PC-3 (cell line): ENCODE measurements around the gene SRGN. TPM values are rescaled to one million over a fixed set of nuclear protein-coding genes. Genes with fewer than 3 reads are reported as not detected.

ENCODE experiments used
- ATAC-seq: fragments of 200-7000 bp; cut with Tn5 transposase; 2 replicates; pipeline ENCODE4 v1.9.1; 2020; ENCODE audit warnings: mild to moderate bottlenecking, moderate library complexity
- BruUV-seq: library from RNA; stranded (reverse); fragments of 400-500 nt; replicated peaks from 2 replicates; lab custom pipeline; 2021; lab: Mats Ljungman, UMichigan
- CTCF ChIA-PET: fragments of 300-600 bp; sonication (Branson Sonifier 250); formaldehyde crosslinking; loops from one replicate; lab custom pipeline; 2022; ENCODE audit warnings: antibody characterized with exemption; lab: Charles Lee
- POLR2A ChIA-PET: fragments of 300-600 bp; sonication (Branson Sonifier 250); formaldehyde crosslinking; loops from one replicate; lab custom pipeline; 2022; ENCODE audit warnings: antibody characterized with exemption; ENCODE audit not compliant: unreplicated experiment; lab: Charles Lee
- DNase-seq: peaks from one replicate; pipeline ENCODE4 v3.0.0-alpha.2; 2015
- H2AFZ ChIP-seq: fragments of 300-600 bp; sonication (generic); 2 replicates; pipeline ENCODE4 v1.6.0; 2016; ENCODE audit warnings: antibody characterized with exemption, low read length
- H3F3A ChIP-seq: fragments of 300-600 bp; sonication (generic); one replicate; pipeline ENCODE4 v1.6.0; 2017; ENCODE audit warnings: antibody characterized with exemption, low read length, control low read depth, mild to moderate bottlenecking; ENCODE audit not compliant: unreplicated experiment
- H3K27ac ChIP-seq: fragments of 300-600 bp; sonication (generic); 2 replicates; pipeline ENCODE4 v1.5.1; 2016; ENCODE audit warnings: mild to moderate bottlenecking, low read length
- H3K27me3 ChIP-seq: fragments of 300-600 bp; sonication (generic); 2 replicates; pipeline ENCODE4 v1.6.1; 2016; ENCODE audit warnings: low read length, mixed read lengths
- H3K36me3 ChIP-seq: fragments of 300-600 bp; sonication (generic); 2 replicates; pipeline ENCODE4 v1.6.1; 2016; ENCODE audit warnings: low read depth, mixed run types, low read length, mixed read lengths
- H3K4me1 ChIP-seq: fragments of 300-600 bp; sonication (generic); 2 replicates; pipeline ENCODE4 v1.5.1; 2016; ENCODE audit warnings: low read length; ENCODE audit not compliant: insufficient read depth
- H3K4me2 ChIP-seq: fragments of 300-600 bp; sonication (generic); 2 replicates; pipeline ENCODE4 v1.6.0; 2016; ENCODE audit warnings: low read length
- H3K4me3 ChIP-seq: fragments of 300-600 bp; sonication (generic); 2 replicates; pipeline ENCODE4 v1.5.1; 2016; ENCODE audit warnings: mild to moderate bottlenecking, low read length, mixed read lengths
- H3K79me2 ChIP-seq: fragments of 300-600 bp; sonication (generic); 2 replicates; pipeline ENCODE4 v1.6.1; 2017; ENCODE audit warnings: low read length, mixed read lengths
- H3K9ac ChIP-seq: fragments of 300-600 bp; sonication (generic); 2 replicates; pipeline ENCODE4 v1.6.0; 2016; ENCODE audit warnings: mild to moderate bottlenecking, low read length
- H3K9me2 ChIP-seq: fragments of 300-600 bp; sonication (generic); replicated peaks from 2 replicates; pipeline ENCODE4 v1.6.1; 2016; ENCODE audit warnings: mixed run types, low read length, mixed read lengths
- H3K9me3 ChIP-seq: fragments of 300-600 bp; sonication (generic); 2 replicates; pipeline ENCODE4 v1.6.1; 2016; ENCODE audit warnings: low read length, mixed read lengths
- H4K20me1 ChIP-seq: fragments of 300-600 bp; sonication (generic); 2 replicates; pipeline ENCODE4 v1.6.1; 2016; ENCODE audit warnings: low read length, mixed read lengths
- EZH2 ChIP-seq: fragments of 300-600 bp; sonication (generic); IDR thresholded peaks from one replicate; pipeline ENCODE4 v1.6.1; 2017; ENCODE audit warnings: antibody characterized with exemption, mild to moderate bottlenecking, low read length; ENCODE audit not compliant: unreplicated experiment
- EZH2phosphoT487 ChIP-seq: fragments of 300-600 bp; sonication (generic); IDR thresholded peaks from 2 replicates; pipeline ENCODE4 v1.6.1; 2018; ENCODE audit warnings: mild to moderate bottlenecking, antibody characterized with exemption, low read length, borderline replicate concordance
- intact Hi-C: fragments of 100-400 bp; cut with micrococcal nuclease; formaldehyde crosslinking; loops from 2 replicates; pipeline ENCODE4 v1.9.0; 2023
- total RNA-seq: library from RNA; depleted of rRNA; stranded (reverse); fragments of >200 nt; gene quantifications from 2 replicates; pipeline ENCODE4 v1.2.3, GENCODE V29; 2014
- TF ChIP-seq, protein P1 (sequence below): fragments of 300-600 bp; sonication (generic); conservative IDR thresholded peaks from 2 replicates; pipeline ENCODE4 v1.5.1; 2017; ENCODE audit warnings: antibody characterized with exemption, low read depth, mild to moderate bottlenecking, low read length

The SRGN gene
- total RNA-seq, 1 experiment from 2014 or later: 422 TPM

DNA sequence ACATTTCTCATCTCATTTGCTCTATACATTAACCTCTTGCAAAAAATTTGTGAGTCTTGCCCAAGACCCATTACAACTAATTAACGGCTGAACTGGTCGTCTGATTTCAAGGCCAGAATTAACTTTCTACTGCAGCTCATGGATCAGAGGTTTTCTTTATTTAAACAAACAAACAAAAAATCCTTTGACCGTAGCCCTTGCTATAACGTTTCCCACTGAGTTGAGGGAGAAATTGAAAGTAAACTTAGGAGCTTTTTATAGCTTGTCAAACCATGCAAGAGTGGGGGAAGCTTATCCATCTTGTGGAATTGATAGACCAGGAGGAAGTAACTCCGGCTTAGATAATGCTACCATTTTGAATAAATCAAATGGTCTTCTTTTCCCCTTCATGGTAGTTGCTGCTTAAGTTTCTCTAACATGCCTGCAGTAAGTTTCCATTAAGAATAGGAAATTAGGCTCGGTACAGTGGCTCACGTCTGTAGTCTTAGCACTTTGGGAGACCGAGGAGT, 3.3 kb downstream of the SRGN start:
- Histone ChIP-seq H3K9me3 (no peaks in the 10 kb centered on the region), H3F3A (peaks cover 13% of the 10 kb centered on the region), H3K4me3 (peak overlapping the region; percentile 12; the same call in 1 of the 2 replicates), H2AFZ (no peak overlapping the region), H3K27ac (peak overlapping the region; percentile 77), H3K4me2 (peak overlapping the region; percentile 82), H4K20me1 (peaks cover 7% of the 10 kb centered on the region), H3K79me2 (peaks cover 80% of the 10 kb centered on the region), H3K27me3 (no peaks in the 10 kb centered on the region), H3K9ac (no peak overlapping the region), H3K36me3 (peaks cover 9% of the 10 kb centered on the region), H3K9me2 (no peaks in the 10 kb centered on the region), H3K4me1 (peaks cover 52% of the 10 kb centered on the region)
- BruUV-seq: no TSS peak
- TF ChIP-seq EZH2phosphoT487: no peak
- TF ChIP-seq, protein P1, sequence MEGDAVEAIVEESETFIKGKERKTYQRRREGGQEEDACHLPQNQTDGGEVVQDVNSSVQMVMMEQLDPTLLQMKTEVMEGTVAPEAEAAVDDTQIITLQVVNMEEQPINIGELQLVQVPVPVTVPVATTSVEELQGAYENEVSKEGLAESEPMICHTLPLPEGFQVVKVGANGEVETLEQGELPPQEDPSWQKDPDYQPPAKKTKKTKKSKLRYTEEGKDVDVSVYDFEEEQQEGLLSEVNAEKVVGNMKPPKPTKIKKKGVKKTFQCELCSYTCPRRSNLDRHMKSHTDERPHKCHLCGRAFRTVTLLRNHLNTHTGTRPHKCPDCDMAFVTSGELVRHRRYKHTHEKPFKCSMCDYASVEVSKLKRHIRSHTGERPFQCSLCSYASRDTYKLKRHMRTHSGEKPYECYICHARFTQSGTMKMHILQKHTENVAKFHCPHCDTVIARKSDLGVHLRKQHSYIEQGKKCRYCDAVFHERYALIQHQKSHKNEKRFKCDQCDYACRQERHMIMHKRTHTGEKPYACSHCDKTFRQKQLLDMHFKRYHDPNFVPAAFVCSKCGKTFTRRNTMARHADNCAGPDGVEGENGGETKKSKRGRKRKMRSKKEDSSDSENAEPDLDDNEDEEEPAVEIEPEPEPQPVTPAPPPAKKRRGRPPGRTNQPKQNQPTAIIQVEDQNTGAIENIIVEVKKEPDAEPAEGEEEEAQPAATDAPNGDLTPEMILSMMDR: no peak
- TF ChIP-seq EZH2: no peak
- intact Hi-C loops: no loop called here
- DNase-seq: no peak
- ChIA-PET CTCF (interaction anchor here (0.7 kb wide), 1 partner anchor 85 kb away, joined by 3 read pairs; no protein-coding TSS in a partner anchor), POLR2A (no interaction called here)
- no peak for ATAC-seq

GRCh38 chr10:69092959-69093850, 5.3 kb downstream of the SRGN start:
- Histone ChIP-seq H3K9ac (no peak overlapping the region), H3K4me3 (no peak overlapping the region), H3K9me3 (no peaks in the 10 kb centered on the region), H3K36me3 (peaks cover 14% of the 10 kb centered on the region), H4K20me1 (peaks cover 10% of the 10 kb centered on the region), H2AFZ (peak overlapping the region; percentile 39; the same call in 1 of the 2 replicates), H3K4me1 (peaks cover 43% of the 10 kb centered on the region), H3K9me2 (no peaks in the 10 kb centered on the region), H3K27me3 (no peaks in the 10 kb centered on the region), H3K79me2 (peaks cover 91% of the 10 kb centered on the region), H3F3A (peaks cover 12% of the 10 kb centered on the region), H3K27ac (peak overlapping the region; percentile 9; the same call in 1 of the 2 replicates), H3K4me2 (peak overlapping the region; percentile 49)
- ChIA-PET POLR2A (no interaction called here), CTCF (interaction anchor here (1.1 to 3.0 kb wide), 2 partner anchors 32 to 88 kb away, joined by 4 to 21 read pairs; no protein-coding TSS in a partner anchor)
- intact Hi-C loops: loop anchor here (1.0 kb wide), 2 partner anchors 30 to 88 kb away; no protein-coding TSS in a partner anchor
- DNase-seq (peak; percentile 97), ATAC-seq (peak; percentile 66)
- TF ChIP-seq EZH2phosphoT487 (no peak), EZH2 (no peak)
- TF ChIP-seq, protein P1: peak; percentile 97
- no TSS peak for BruUV-seq
